BE2C (cell line): ENCODE results near the gene CWF19L2.

Experiments used
- DNase-seq: peaks from one replicate; pipeline ENCODE4 v3.0.0-alpha.2; 2020
- H3K27me3 ChIP-seq: fragments of 250-450 bp; sonication (Bioruptor Pico); 2 replicates; pipeline ENCODE4 v1.5.1; 2020; ENCODE audit warnings: mild to moderate bottlenecking
- H3K36me3 ChIP-seq: fragments of 250-450 bp; sonication (Bioruptor Pico); 2 replicates; pipeline ENCODE4 v1.5.1; 2020; ENCODE audit warnings: mild to moderate bottlenecking
- H3K4me1 ChIP-seq: fragments of 250-450 bp; sonication (Bioruptor Pico); 2 replicates; pipeline ENCODE4 v1.5.1; 2020
- H3K4me3 ChIP-seq: 2 replicates; pipeline ENCODE4 v1.5.1; 2011; ENCODE audit warnings: low read depth, low read length
- H3K9me3 ChIP-seq: fragments of 250-450 bp; sonication (Bioruptor Pico); 2 replicates; pipeline ENCODE4 v1.5.1; 2020
- CTCF ChIP-seq: IDR thresholded peaks from 2 replicates; pipeline ENCODE4 v1.5.1; 2012; ENCODE audit warnings: mild to moderate bottlenecking, low read depth, low read length

The CWF19L2 gene

GRCh38 chr11:107370390-107370789, 87.2 kb downstream of the CWF19L2 start:
- Histone ChIP-seq H3K4me1 (no peaks in the 10 kb centered on the region), H3K9me3 (no peaks in the 10 kb centered on the region), H3K27me3 (no peaks in the 10 kb centered on the region), H3K4me3 (no peak overlapping the region), H3K36me3 (no peaks in the 10 kb centered on the region)
- no peak for DNase-seq
- TF ChIP-seq CTCF, result no peak

- H3K4me3 ChIP-seq, result no peak overlapping the region
- no peaks in the 10 kb centered on the region for H3K4me1 ChIP-seq
- no peaks in the 10 kb centered on the region for H3K27me3 ChIP-seq
- no peaks in the 10 kb centered on the region; the same call in 1 of the 2 replicates for H3K36me3 ChIP-seq
- no peaks in the 10 kb centered on the region for H3K9me3 ChIP-seq
- no peak for TF ChIP-seq CTCF
- DNase-seq, result no peak
These were observed 97.9 kb downstream of the CWF19L2 start for GRCh38 chr11:107359701-107360100.

- no peaks in the 10 kb centered on the region for H3K9me3 ChIP-seq
- no peak overlapping the region for H3K4me3 ChIP-seq
- DNase-seq, result no peak
- no peak for TF ChIP-seq CTCF
- H3K27me3 ChIP-seq, result no peaks in the 10 kb centered on the region
- no peaks in the 10 kb centered on the region; the same call in 1 of the 2 replicates for H3K36me3 ChIP-seq
- H3K4me1 ChIP-seq, result no peaks in the 10 kb centered on the region
These were observed 99.7 kb downstream of the CWF19L2 start for GRCh38 chr11:107357877-107358276.

- Histone ChIP-seq H3K27me3 (no peaks in the 10 kb centered on the region), H3K4me1 (no peaks in the 10 kb centered on the region), H3K4me3 (no peak overlapping the region), H3K36me3 (no peaks in the 10 kb centered on the region; the same call in 1 of the 2 replicates), H3K9me3 (no peaks in the 10 kb centered on the region)
- no peak for TF ChIP-seq CTCF
- no peak for DNase-seq
These were observed 102.8 kb downstream of the CWF19L2 start for GRCh38 chr11:107354780-107355179.

GRCh38 chr11:107337917-107338316, 119.7 kb downstream of the CWF19L2 start:
- Histone ChIP-seq H3K27me3 (no peaks in the 10 kb centered on the region), H3K9me3 (no peaks in the 10 kb centered on the region), H3K4me1 (no peaks in the 10 kb centered on the region), H3K36me3 (no peaks in the 10 kb centered on the region), H3K4me3 (no peak overlapping the region)
- DNase-seq, result no peak
- TF ChIP-seq CTCF, result no peak

- no peaks in the 10 kb centered on the region for H3K9me3 ChIP-seq
- no peak overlapping the region for H3K4me3 ChIP-seq
- TF ChIP-seq CTCF, result no peak
- no peaks in the 10 kb centered on the region for H3K36me3 ChIP-seq
- H3K4me1 ChIP-seq, result no peaks in the 10 kb centered on the region
- DNase-seq, result no peak
- H3K27me3 ChIP-seq, result no peaks in the 10 kb centered on the region
These were observed 125.9 kb downstream of the CWF19L2 start for GRCh38 chr11:107331728-107332127.
